ENCODE measurements around the gene ADAMTS9. TPM values are rescaled to one million over a fixed set of nuclear protein-coding genes. Genes with fewer than 3 reads are reported as not detected.

Gene ADAMTS9
- total and polyA plus RNA-seq, 11 donors = 11.3 to 74.4 (median 18.8) TPM

DNA sequence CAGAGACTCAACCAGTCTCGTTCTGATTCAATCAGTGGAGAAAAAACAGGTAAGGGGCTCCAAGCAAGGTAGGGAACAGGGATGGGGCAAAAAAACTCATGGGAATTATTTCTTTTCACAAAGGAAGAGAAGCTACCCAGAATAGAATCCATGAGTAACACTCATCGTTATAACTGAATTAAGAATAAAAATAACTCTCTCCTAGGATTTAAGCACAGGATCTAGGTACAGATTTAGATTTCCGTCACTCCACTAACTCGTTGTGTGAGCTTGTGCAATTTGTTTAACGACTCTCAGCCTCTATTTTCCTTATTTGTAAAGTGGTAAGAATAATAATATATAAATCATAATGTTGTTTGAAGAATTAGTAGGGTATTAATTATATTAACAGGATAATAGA is 68.6 kb downstream of the ADAMTS9 start:
- ATAC-seq (peak in 1 of 4 donors; percentile 15), DNase-seq (no peak)
- no peak overlapping the region for H3K4me3 ChIP-seq
- no peaks in the 10 kb centered on the region for H3K9me3 ChIP-seq
- 43 to 52% (median 49%) methylated on average over 5 of the region's 5 CpGs for WGBS, 4 donors
- H3K27ac ChIP-seq = peak overlapping the region in 6 of 12 donors; percentile 6 to 55 (median 26)
- H3K36me3 ChIP-seq = peaks cover 3 to 71% (median 30%) of the 10 kb centered on the region in 9 donors
- TF ChIP-seq CTCF (IDR thresholded peaks at IDR 0.05) (no peak), POLR2A (IDR thresholded peaks at IDR 0.05) (no peak)
- intact Hi-C loops (cut with DNase I) = loop anchor here in 2 of 10 donors (5.0 to 10.0 kb wide), 2 partner anchors 66 to 68 kb away; partner anchors contain the start of gene ADAMTS9 (in 2 of the 2)
- H3K4me1 ChIP-seq = peaks cover 0 to 28% (median 16%) of the 10 kb centered on the region in 12 donors
- H3K27me3 ChIP-seq = no peaks in the 10 kb centered on the region

DNA sequence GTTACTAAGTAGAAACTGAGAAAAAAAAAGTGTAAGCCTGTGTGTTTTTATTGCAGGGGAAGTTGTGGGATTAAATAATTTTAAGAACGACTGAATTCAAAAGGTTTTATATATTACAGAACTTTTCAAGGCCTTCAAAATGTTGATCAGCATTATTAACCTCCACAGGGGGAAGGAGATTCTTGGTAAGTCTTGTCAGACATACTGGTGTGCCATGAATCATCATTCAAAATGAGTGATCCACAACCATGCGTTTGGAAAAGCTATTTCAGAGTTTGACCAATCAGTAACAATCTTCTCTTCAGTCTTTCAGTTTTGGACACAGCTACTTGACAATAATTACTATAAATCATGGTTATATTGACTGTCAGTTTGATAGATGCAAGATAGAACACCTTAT is 70.2 kb downstream of the ADAMTS9 start:
- Histone ChIP-seq H3K27me3 (no peaks in the 10 kb centered on the region), H3K27ac (peak overlapping the region in 11 of 12 donors; percentile 31 to 71 (median 40)), H3K4me1 (peaks cover 0 to 38% (median 25%) of the 10 kb centered on the region in 12 donors), H3K9me3 (no peaks in the 10 kb centered on the region), H3K4me3 (no peak overlapping the region), H3K36me3 (peaks cover 3 to 58% (median 18%) of the 10 kb centered on the region in 9 donors)
- DNase-seq (no peak), ATAC-seq (no peak)
- no peak for TF ChIP-seq CTCF (IDR thresholded peaks at IDR 0.05)
- no peak for TF ChIP-seq POLR2A (IDR thresholded peaks at IDR 0.05)
- WGBS, 4 donors = 68 to 70% (median 69%) methylated on average over 2 of the region's 2 CpGs
- intact Hi-C loops (cut with DNase I) = loop anchor here in 3 of 10 donors (2.0 to 10.0 kb wide), 3 partner anchors 67 to 70 kb away; partner anchors contain the start of gene ADAMTS9 (in 3 of the 3)

GRCh38 chr3:64616953-64617352 is 70.8 kb downstream of the ADAMTS9 start:
- no peaks in the 10 kb centered on the region for H3K27me3 ChIP-seq
- H3K27ac ChIP-seq = peak overlapping the region in 10 of 12 donors; percentile 31 to 71 (median 43)
- DNase-seq (peak in 2 of 5 donors; percentile 37 to 53), ATAC-seq (peak; percentile 6 to 82 (median 30))
- H3K4me1 ChIP-seq = peaks cover 0 to 43% (median 29%) of the 10 kb centered on the region in 12 donors
- H3K36me3 ChIP-seq = peaks cover 3 to 52% (median 18%) of the 10 kb centered on the region in 9 donors
- WGBS, 4 donors = 58 to 71% (median 66%) methylated on average over 2 of the region's 2 CpGs
- no peaks in the 10 kb centered on the region for H3K9me3 ChIP-seq
- no peak overlapping the region for H3K4me3 ChIP-seq
- TF ChIP-seq CTCF (IDR thresholded peaks at IDR 0.05) (no peak), POLR2A (IDR thresholded peaks at IDR 0.05) (no peak)
- intact Hi-C loops (cut with DNase I) = loop anchor here in 3 of 10 donors (2.0 to 10.0 kb wide), 3 partner anchors 68 to 70 kb away; partner anchors contain the start of gene ADAMTS9 (in 3 of the 3)

GRCh38 chr3:64612916-64613526 is 74.8 kb downstream of the ADAMTS9 start:
- peak; percentile 20 to 69 (median 46) for ATAC-seq
- TF ChIP-seq CTCF (IDR thresholded peaks at IDR 0.05) = no peak
- no peak for TF ChIP-seq POLR2A (IDR thresholded peaks at IDR 0.05)
- Histone ChIP-seq H3K4me1 (peaks cover 0 to 46% (median 28%) of the 10 kb centered on the region in 12 donors), H3K9me3 (no peaks in the 10 kb centered on the region), H3K4me3 (peak overlapping the region in 2 of 12 donors; percentile 6 to 10), H3K27ac (peak overlapping the region; percentile 60 to 86 (median 76)), H3K36me3 (peaks cover 0 to 21% (median 4%) of the 10 kb centered on the region in 9 donors), H3K27me3 (no peaks in the 10 kb centered on the region)
- intact Hi-C loops (cut with DNase I) = loop anchor here in 2 of 10 donors (5.0 to 10.0 kb wide), 2 partner anchors 72 to 81 kb away; partner anchors contain the start of gene ADAMTS9 (in 1 of the 2)
- 38 to 44% (median 40%) methylated on average over 11 of the region's 11 CpGs for WGBS, 4 donors
- DNase-seq = peak in 1 of 5 donors; percentile 32

All from heart left ventricle (tissue), 16 donors.